Spleen (tissue), 7 donors: ENCODE measurements around the gene DNM3.

Experiments
- POLR2A ChIP-seq, 3 donors: fragments of 450-650 bp; IDR thresholded peaks; one replicate each; pipeline ENCODE4 v1.5.1; 2017; ENCODE audit warnings: antibody characterized with exemption in 3 of 3, mild to moderate bottlenecking in 1 of 3
- POLR2AphosphoS5 ChIP-seq, 3 donors: sonication (generic); formaldehyde crosslinking; IDR thresholded peaks; one replicate each; pipeline ENCODE4 v1.5.1; 2017; ENCODE audit warnings: antibody characterized with exemption in 3 of 3
- TF ChIP-seq, protein P1 (sequence below), 11 experiments: fragments of 200-600 bp in 7 of 11; fragments of 450-650 bp in 4 of 11; sonication (generic) in 4 of 11; IDR thresholded peaks in 8 of 11; conservative IDR thresholded peaks in 3 of 11; 1 replicate in 7 of 11; 2 replicates in 4 of 11; pipeline versions ENCODE4 v1.4.0 to v1.8.0; 2016 to 2021; ENCODE audit warnings: antibody characterized with exemption in 11 of 11, inconsistent platforms in 4 of 11, mild to moderate bottlenecking in 1 of 11
- donor health status: DM: no; HTN: no; CAD: no; lungs with moderate emphysema.
- donor health status: DM: no; HTN: no; CAD: no.
- donor health status: DM: no; HTN: no; CAD: no.

- TF ChIP-seq, protein P1, sequence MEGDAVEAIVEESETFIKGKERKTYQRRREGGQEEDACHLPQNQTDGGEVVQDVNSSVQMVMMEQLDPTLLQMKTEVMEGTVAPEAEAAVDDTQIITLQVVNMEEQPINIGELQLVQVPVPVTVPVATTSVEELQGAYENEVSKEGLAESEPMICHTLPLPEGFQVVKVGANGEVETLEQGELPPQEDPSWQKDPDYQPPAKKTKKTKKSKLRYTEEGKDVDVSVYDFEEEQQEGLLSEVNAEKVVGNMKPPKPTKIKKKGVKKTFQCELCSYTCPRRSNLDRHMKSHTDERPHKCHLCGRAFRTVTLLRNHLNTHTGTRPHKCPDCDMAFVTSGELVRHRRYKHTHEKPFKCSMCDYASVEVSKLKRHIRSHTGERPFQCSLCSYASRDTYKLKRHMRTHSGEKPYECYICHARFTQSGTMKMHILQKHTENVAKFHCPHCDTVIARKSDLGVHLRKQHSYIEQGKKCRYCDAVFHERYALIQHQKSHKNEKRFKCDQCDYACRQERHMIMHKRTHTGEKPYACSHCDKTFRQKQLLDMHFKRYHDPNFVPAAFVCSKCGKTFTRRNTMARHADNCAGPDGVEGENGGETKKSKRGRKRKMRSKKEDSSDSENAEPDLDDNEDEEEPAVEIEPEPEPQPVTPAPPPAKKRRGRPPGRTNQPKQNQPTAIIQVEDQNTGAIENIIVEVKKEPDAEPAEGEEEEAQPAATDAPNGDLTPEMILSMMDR (IDR thresholded peaks at IDR 0.05 in 8 of 11, conservative IDR thresholded peaks at IDR 0.05 in 3 of 11): no peak
- TF ChIP-seq POLR2A (IDR thresholded peaks at IDR 0.05) (no peak), POLR2AphosphoS5 (IDR thresholded peaks at IDR 0.05) (no peak)
Observed at GRCh38 chr1:172024516-172024915, 183.2 kb downstream of the DNM3 start.
